GM23338 (cell line): Measurements from ENCODE around the gene ENTREP3. TPM values are rescaled to one million over a fixed set of nuclear protein-coding genes. Genes with fewer than 3 reads are reported as not detected.

Experiments
- ATAC-seq: fragments of 200-7000 bp; cut with Tn5 transposase; 3 replicates; pipeline ENCODE4 v1.9.1; 2020
- DNase-seq: peaks from one replicate; pipeline ENCODE4 v3.0.0-alpha.2; 2015; ENCODE audit warnings: low spot score
- H2AFZ ChIP-seq: fragments of 200-600 bp; sonication (generic); 2 replicates; pipeline ENCODE4 v1.8.0; 2016; ENCODE audit warnings: antibody characterized with exemption, mild to moderate bottlenecking, moderate library complexity
- H3F3A ChIP-seq: fragments of 200-600 bp; sonication (generic); replicated peaks from 2 replicates; pipeline ENCODE4 v1.8.0; 2017; ENCODE audit warnings: antibody characterized with exemption, mixed run types, low read depth
- H3K27ac ChIP-seq: fragments of 200-600 bp; sonication (generic); 2 replicates; pipeline ENCODE4 v1.6.1; 2016; ENCODE audit warnings: low read depth
- H3K27me3 ChIP-seq: fragments of 200-600 bp; sonication (generic); 2 replicates; pipeline ENCODE4 v1.8.0; 2016; ENCODE audit warnings: mild to moderate bottlenecking, mixed run types, moderate library complexity; ENCODE audit not compliant: insufficient read depth
- H3K36me3 ChIP-seq: fragments of 200-600 bp; sonication (generic); 2 replicates; pipeline ENCODE4 v1.8.0; 2016; ENCODE audit warnings: mild to moderate bottlenecking; ENCODE audit not compliant: insufficient read depth
- H3K4me1 ChIP-seq: fragments of 200-600 bp; sonication (generic); 2 replicates; pipeline ENCODE4 v1.8.0; 2016; ENCODE audit warnings: mild to moderate bottlenecking, moderate library complexity; ENCODE audit not compliant: insufficient read depth
- H3K4me2 ChIP-seq: fragments of 200-600 bp; sonication (generic); 2 replicates; pipeline ENCODE4 v1.7.1; 2017; ENCODE audit warnings: mixed run types
- H3K4me3 ChIP-seq: fragments of 200-600 bp; sonication (generic); 2 replicates; pipeline ENCODE4 v1.6.1; 2016; ENCODE audit warnings: mixed run types
- H3K79me2 ChIP-seq: fragments of 200-600 bp; sonication (generic); replicated peaks from 2 replicates; pipeline ENCODE4 v1.8.0; 2017; ENCODE audit warnings: mild to moderate bottlenecking; ENCODE audit not compliant: insufficient read depth
- H3K9me2 ChIP-seq: fragments of 200-600 bp; sonication (generic); 2 replicates; pipeline ENCODE4 v1.8.0; 2017; ENCODE audit not compliant: insufficient read depth
- H4K20me1 ChIP-seq: fragments of 200-600 bp; sonication (generic); replicated peaks from 2 replicates; pipeline ENCODE4 v1.8.0; 2017; ENCODE audit warnings: mild to moderate bottlenecking; ENCODE audit not compliant: insufficient read depth
- H3K27ac Mint-ChIP-seq: 2 replicates; pipeline ENCODE4 v1.8.0; 2020; ENCODE audit warnings: inconsistent platforms, mild to moderate bottlenecking, moderate library complexity, mixed read lengths
- H3K27me3 Mint-ChIP-seq: 3 replicates; pipeline ENCODE4 v1.8.0; 2022; ENCODE audit warnings: low read depth, mild to moderate bottlenecking, moderate library complexity, mixed read lengths, inconsistent platforms; ENCODE audit not compliant: insufficient read depth, poor library complexity
- H3K36me3 Mint-ChIP-seq: 3 replicates; pipeline ENCODE4 v1.8.0; 2021; ENCODE audit warnings: low read depth, mild to moderate bottlenecking, inconsistent platforms, moderate library complexity, mixed read lengths
- H3K4me1 Mint-ChIP-seq: 3 replicates; pipeline ENCODE4 v1.8.0; 2020; ENCODE audit warnings: mild to moderate bottlenecking, inconsistent platforms, mixed read lengths
- H3K4me3 Mint-ChIP-seq: 3 replicates; pipeline ENCODE4 v1.8.0; 2021; ENCODE audit warnings: moderate library complexity, mild to moderate bottlenecking, inconsistent platforms, mixed read lengths
- H3K9me3 Mint-ChIP-seq: 3 replicates; pipeline ENCODE4 v1.8.0; 2020; ENCODE audit warnings: moderate library complexity, mild to moderate bottlenecking, inconsistent platforms, mixed read lengths
- CREB1 ChIP-seq: fragments of 250-450 bp; sonication (Bioruptor Pico); IDR thresholded peaks from 2 replicates; pipeline ENCODE4 v1.5.0; 2020; ENCODE audit warnings: low read depth, mild to moderate bottlenecking, moderate library complexity
- CTCF ChIP-seq, 2 experiments: fragments of 200-600 bp in 1 of 2; sonication (generic) in 1 of 2; conservative IDR thresholded peaks; 2 replicates each; pipeline versions ENCODE4 v1.5.1 to v1.6.1; 2016 to 2017; ENCODE audit warnings: antibody characterized with exemption in 2 of 2, low read depth in 2 of 2, mild to moderate bottlenecking in 2 of 2, moderate library complexity in 1 of 2
- JUNB ChIP-seq: IDR thresholded peaks from one replicate; pipeline ENCODE4 v1.6.1; 2016; ENCODE audit warnings: antibody characterized with exemption; ENCODE audit not compliant: unreplicated experiment
- NANOG ChIP-seq: IDR thresholded peaks from 2 replicates; pipeline ENCODE4 v1.6.1; 2016; ENCODE audit warnings: antibody characterized with exemption, borderline replicate concordance
- POLR2AphosphoS5 ChIP-seq: IDR thresholded peaks from 2 replicates; pipeline ENCODE4 v1.6.1; 2016; ENCODE audit warnings: antibody characterized with exemption, low read depth
- REST ChIP-seq: IDR thresholded peaks from one replicate; pipeline ENCODE4 v1.6.1; 2018; ENCODE audit warnings: antibody characterized with exemption; ENCODE audit not compliant: unreplicated experiment
- ZNF114 ChIP-seq: fragments of 250-450 bp; sonication (Bioruptor Pico); IDR thresholded peaks from 2 replicates; pipeline ENCODE4 v1.5.0; 2020; ENCODE audit warnings: mild to moderate bottlenecking, moderate library complexity
- ZNF331 ChIP-seq: fragments of 250-450 bp; sonication (Bioruptor Pico); IDR thresholded peaks from 2 replicates; pipeline ENCODE4 v1.5.0; 2020; ENCODE audit warnings: low read depth, mild to moderate bottlenecking, moderate library complexity
- polyA plus RNA-seq: library from polyadenylated mRNA; unstranded; fragments of >200 nt; fragmentation: Nextera tagmentation; extraction: Ambion mirVana; gene quantifications from 2 replicates; pipeline ENCODE4 v1.2.1, GENCODE V29; 2016
- total RNA-seq: library from RNA; depleted of rRNA; stranded (reverse); fragments of >200 nt; shearing (Covaris generic); gene quantifications from 2 replicates; pipeline ENCODE4 v1.2.3, GENCODE V29; 2014

ENTREP3 gene
- total and polyA plus RNA-seq, 2 experiments from 2014 or later, result 18.6 to 46.3 TPM

- TF ChIP-seq ZNF331 (CRISPR knock-in tag) (no peak), POLR2AphosphoS5 (peak; percentile 86), NANOG (0 out of 2 replicates have a peak, but pooled peaks have one; percentile 20), ZNF114 (CRISPR knock-in tag) (no peak)
Measured at GRCh38 chr1:155244368-155245162, 10.7 kb downstream of the ENTREP3 start (continued).

DNA sequence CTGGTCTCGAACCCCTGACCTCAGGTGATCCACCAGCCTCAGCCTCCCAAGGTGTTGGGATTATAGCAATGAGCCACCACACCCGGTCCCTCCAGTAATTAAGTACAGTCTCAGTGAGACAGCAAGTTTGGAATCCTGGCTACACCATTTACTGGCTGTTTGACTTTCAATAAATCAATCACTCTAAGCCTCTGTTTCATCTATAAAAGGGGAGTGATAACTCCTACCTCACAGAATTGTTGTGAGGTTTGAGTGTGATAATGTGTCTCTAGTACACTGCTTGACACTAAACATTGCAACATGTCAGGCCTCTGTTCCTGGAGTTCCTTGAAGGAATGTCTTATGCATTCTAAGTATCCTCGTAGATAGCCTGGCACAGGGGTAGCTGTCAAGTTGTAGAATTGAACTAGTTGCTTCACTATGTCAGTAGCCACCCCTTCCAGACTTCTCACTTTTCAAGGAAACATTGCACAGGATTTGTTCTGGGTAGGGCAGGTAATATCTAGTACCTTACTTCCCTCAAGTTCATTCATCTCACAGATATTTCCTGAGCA is 12.4 kb downstream of the ENTREP3 start:
- Mint-ChIP-seq H3K27ac (no peak overlapping the region), H3K4me3 (peak overlapping the region; percentile 69), H3K4me1 (peaks cover 17% of the 10 kb centered on the region), H3K27me3 (peaks cover 32% of the 10 kb centered on the region), H3K36me3 (peaks cover 17% of the 10 kb centered on the region; the same call in 2 of the 3 replicates), H3K9me3 (no peaks in the 10 kb centered on the region)
- Histone ChIP-seq H3K79me2 (0 out of 2 replicates have a peak, but pooled peaks cover 7% of the 10 kb centered on the region), H3K36me3 (no peaks in the 10 kb centered on the region), H3F3A (0 out of 2 replicates have a peak, but pooled peaks cover 10% of the 10 kb centered on the region), H3K4me2 (peak overlapping the region; percentile 90; the same call in 1 of the 2 replicates), H3K27me3 (peaks cover 30% of the 10 kb centered on the region), H3K27ac (no peak overlapping the region), H3K9me2 (no peaks in the 10 kb centered on the region), H3K4me3 (peak overlapping the region; percentile 70), H4K20me1 (no peaks in the 10 kb centered on the region), H3K4me1 (peaks cover 19% of the 10 kb centered on the region), H2AFZ (no peak overlapping the region)
- TF ChIP-seq ZNF331 (CRISPR knock-in tag) (no peak), CREB1 (CRISPR knock-in tag) (no peak), POLR2AphosphoS5 (no peak), CTCF (conservative IDR thresholded peaks at IDR 0.05; ENCODE audit: low read depth in 2 of 2) (no peak), REST (no peak), NANOG (no peak), JUNB (no peak)
- ATAC-seq, result no peak
- no peak for DNase-seq
